Mammary epithelial cell (primary cell): ENCODE results near the gene TAF12.
"Not testable (repeated sequence)": the region's sequence is repeated elsewhere in the genome, so short reads cannot be mapped to it uniquely, and the experiment has no call there.

Experiments
- EZH2 ChIP-seq: IDR thresholded peaks from 2 replicates; pipeline ENCODE4 v1.6.1; 2012; ENCODE audit warnings: low read length, inconsistent platforms, borderline replicate concordance
- TF ChIP-seq, protein P1 (sequence below), 2 donors: IDR thresholded peaks in 1 of 2; conservative IDR thresholded peaks in 1 of 2; 2 replicates each; pipeline ENCODE4 v1.5.1; 2011 to 2012; ENCODE audit warnings: inconsistent platforms in 2 of 2, low read length in 2 of 2, mild to moderate bottlenecking in 2 of 2, control low read depth in 1 of 2, low read depth in 1 of 2; ENCODE audit not compliant: insufficient read depth in 1 of 2; ENCODE audit errors: extremely low read depth in 1 of 2

DNA sequence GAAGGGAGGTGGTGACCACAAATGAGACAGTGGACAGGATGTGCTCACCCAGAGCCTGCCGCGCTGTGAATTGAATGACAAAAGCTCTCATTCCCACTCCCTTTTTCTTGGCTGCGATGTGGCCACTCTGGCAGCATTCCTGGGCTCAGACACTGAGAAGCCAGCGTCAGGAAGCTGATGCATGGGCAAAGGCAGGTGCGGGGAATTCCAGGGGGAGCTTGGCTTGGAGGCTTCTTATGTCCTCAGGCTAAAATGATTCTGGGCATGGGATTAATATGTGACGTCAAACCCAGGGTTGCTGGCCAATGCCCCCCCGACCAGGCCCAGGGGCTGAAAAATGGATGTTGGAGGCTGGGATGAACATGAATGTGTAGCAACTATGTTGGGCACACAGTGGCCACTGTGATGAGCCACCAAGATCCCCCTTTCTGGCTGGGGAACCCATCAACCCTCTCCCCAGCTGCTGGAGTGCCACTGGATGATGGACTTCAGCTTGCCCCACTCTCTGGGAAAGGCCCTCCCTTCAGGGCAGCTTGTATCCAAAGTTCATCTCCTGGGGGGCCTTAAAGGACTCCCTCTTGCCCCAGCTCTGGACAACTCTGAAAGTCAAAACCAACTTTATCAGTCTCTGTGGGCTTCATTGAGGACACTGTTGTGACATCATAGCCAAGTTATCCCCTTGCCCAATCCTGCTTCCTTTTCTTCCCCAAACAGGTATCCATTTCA lies 48.0 kb downstream of the TAF12 start:
- TF ChIP-seq, protein P1, sequence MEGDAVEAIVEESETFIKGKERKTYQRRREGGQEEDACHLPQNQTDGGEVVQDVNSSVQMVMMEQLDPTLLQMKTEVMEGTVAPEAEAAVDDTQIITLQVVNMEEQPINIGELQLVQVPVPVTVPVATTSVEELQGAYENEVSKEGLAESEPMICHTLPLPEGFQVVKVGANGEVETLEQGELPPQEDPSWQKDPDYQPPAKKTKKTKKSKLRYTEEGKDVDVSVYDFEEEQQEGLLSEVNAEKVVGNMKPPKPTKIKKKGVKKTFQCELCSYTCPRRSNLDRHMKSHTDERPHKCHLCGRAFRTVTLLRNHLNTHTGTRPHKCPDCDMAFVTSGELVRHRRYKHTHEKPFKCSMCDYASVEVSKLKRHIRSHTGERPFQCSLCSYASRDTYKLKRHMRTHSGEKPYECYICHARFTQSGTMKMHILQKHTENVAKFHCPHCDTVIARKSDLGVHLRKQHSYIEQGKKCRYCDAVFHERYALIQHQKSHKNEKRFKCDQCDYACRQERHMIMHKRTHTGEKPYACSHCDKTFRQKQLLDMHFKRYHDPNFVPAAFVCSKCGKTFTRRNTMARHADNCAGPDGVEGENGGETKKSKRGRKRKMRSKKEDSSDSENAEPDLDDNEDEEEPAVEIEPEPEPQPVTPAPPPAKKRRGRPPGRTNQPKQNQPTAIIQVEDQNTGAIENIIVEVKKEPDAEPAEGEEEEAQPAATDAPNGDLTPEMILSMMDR (conservative IDR thresholded peaks at IDR 0.05 in 1 of 2, IDR thresholded peaks at IDR 0.05 in 1 of 2; ENCODE audit: extremely low read depth in 1 of 2, insufficient read depth in 1 of 2, low read depth in 1 of 2, low read length in 2 of 2), result not testable (repeated sequence)
- not testable (repeated sequence) for TF ChIP-seq EZH2
